HepG2 (cell line): ENCODE measurements around the gene KCNH1. TPM values are rescaled to one million over a fixed set of nuclear protein-coding genes. Genes with fewer than 3 reads are reported as not detected.
A peak's percentile ranks its signal among the peaks of the same experiment; 100 is the strongest.
"Not testable (repeated sequence)": the region's sequence is repeated elsewhere in the genome, so short reads cannot be mapped to it uniquely, and the experiment has no call there.

Source experiments
- ATAC-seq: fragments of 200-7000 bp; cut with Tn5 transposase; 3 replicates; pipeline ENCODE4 v1.9.1; 2020; ENCODE audit warnings: mild to moderate bottlenecking, moderate library complexity
- BruUV-seq: library from RNA; stranded (reverse); fragments of 400-500 nt; replicated peaks from 2 replicates; lab custom pipeline; 2021; lab: Mats Ljungman, UMichigan
- CTCF ChIA-PET: fragments of 300-600 bp; formaldehyde crosslinking; extraction: SDS; loops from one replicate; lab custom pipeline; 2021; ENCODE audit warnings: low total read pairs, inconsistent platforms, low intra/inter-chr PET ratio; lab: Yijun Ruan, JAX
- POLR2A ChIA-PET: fragments of 350-600 bp; sonication (Branson Sonifier 250); formaldehyde crosslinking; loops from one replicate; lab custom pipeline; 2020; ENCODE audit warnings: antibody characterized with exemption, inconsistent platforms; lab: Yijun Ruan, JAX
- DNase-seq: peaks from one replicate; pipeline ENCODE4 v3.0.0-alpha.2; 2015; ENCODE audit warnings: low spot score
- FAIRE-seq: peaks from 3 replicates; lab custom pipeline; 2011; peaks lifted over from hg19 to GRCh38; lab: Jason Lieb, UNC
- H2AFZ ChIP-seq: one replicate; pipeline ENCODE4 v1.6.1; 2011; ENCODE audit warnings: low read length, inconsistent platforms
- H3K27ac ChIP-seq: fragments of 300-600 bp; 3 replicates; pipeline ENCODE4 v1.8.0; 2011; ENCODE audit warnings: mixed run types, mild to moderate bottlenecking, mixed read lengths, low read length, inconsistent platforms; ENCODE audit not compliant: insufficient read depth; ENCODE audit errors: extremely low read length
- H3K27me3 ChIP-seq, 2 experiments: fragments of 200-600 bp in 1 of 2; 2 replicates in 1 of 2; 3 replicates in 1 of 2; pipeline versions ENCODE4 v1.6.0 to v1.8.0; 2011; ENCODE audit warnings: low read length in 2 of 2, mild to moderate bottlenecking in 2 of 2, moderate library complexity in 2 of 2, inconsistent platforms in 1 of 2; ENCODE audit not compliant: insufficient read depth in 2 of 2, control insufficient read depth in 1 of 2
- H3K36me3 ChIP-seq, 2 experiments: fragments of 200-600 bp in 1 of 2; replicated peaks in 1 of 2; 2 replicates in 1 of 2; 3 replicates in 1 of 2; pipeline versions ENCODE4 v1.5.1 to v1.8.0; 2011; ENCODE audit warnings: low read length in 2 of 2, inconsistent platforms in 1 of 2; ENCODE audit not compliant: insufficient read depth in 2 of 2, control insufficient read depth in 1 of 2
- H3K4me1 ChIP-seq: 2 replicates; pipeline ENCODE4 v1.5.1; 2012; ENCODE audit warnings: low read length, inconsistent platforms; ENCODE audit not compliant: insufficient read depth
- H3K4me2 ChIP-seq: 2 replicates; pipeline ENCODE4 v1.6.0; 2011; ENCODE audit warnings: low read depth, low read length, inconsistent platforms
- H3K4me3 ChIP-seq, 3 experiments: fragments of 200-600 bp in 1 of 3; sonication (generic), shearing (Covaris generic) in 1 of 3; replicated peaks in 1 of 3; 2 replicates each; pipeline ENCODE4 v1.5.1; 2011 to 2016; ENCODE audit warnings: low read length in 3 of 3, inconsistent platforms in 2 of 3, low read depth in 2 of 3, mild to moderate bottlenecking in 2 of 3, control low read depth in 1 of 3, mixed read lengths in 1 of 3; ENCODE audit not compliant: insufficient read depth in 1 of 3
- H3K79me2 ChIP-seq: one replicate; pipeline ENCODE4 v1.6.1; 2011; ENCODE audit warnings: low read length, inconsistent platforms; ENCODE audit not compliant: insufficient read depth
- H3K9ac ChIP-seq: 2 replicates; pipeline ENCODE4 v1.6.0; 2011; ENCODE audit warnings: mild to moderate bottlenecking, low read depth, low read length, inconsistent platforms; ENCODE audit not compliant: insufficient read depth
- H3K9me3 ChIP-seq: 2 replicates; pipeline ENCODE4 v1.5.1; 2012; ENCODE audit warnings: mild to moderate bottlenecking, low read length
- H4K20me1 ChIP-seq: 2 replicates; pipeline ENCODE4 v1.6.0; 2011; ENCODE audit warnings: inconsistent platforms, mild to moderate bottlenecking, low read length, moderate library complexity; ENCODE audit not compliant: insufficient read depth
- HNF4A ChIP-seq: sonication (generic); formaldehyde crosslinking; IDR thresholded peaks from 2 replicates; pipeline ENCODE4 v1.4.0; 2020; ENCODE audit warnings: missing genetic modification reagents
- ZNF326 ChIP-seq: sonication (generic); formaldehyde crosslinking; IDR thresholded peaks from 2 replicates; pipeline ENCODE4 v1.4.0; 2020; ENCODE audit warnings: missing genetic modification reagents, borderline replicate concordance
- ZNF329 ChIP-seq: sonication (generic); formaldehyde crosslinking; IDR thresholded peaks from 2 replicates; pipeline ENCODE4 v1.9.0; 2021; ENCODE audit warnings: low read depth, mild to moderate bottlenecking, missing genetic modification reagents
- whole genome bisulfite sequencing: methylation state at CpG from one replicate; pipeline ENCODE4 v1.1.6; 2017; ENCODE audit warnings: low lambda C conversion rate; 5-methylcytosine and 5-hydroxymethylcytosine counted together
- in situ Hi-C: cut with HindIII; loops from 2 replicates; pipeline ENCODE4 v1.10.0; 2017; ENCODE audit warnings: low pct_unique_long_range_greater_than_20kb; ENCODE audit not compliant: extremely low pct_ligation_motif_present
- intact Hi-C: fragments of 100-400 bp; cut with micrococcal nuclease; formaldehyde crosslinking; loops from one replicate; pipeline ENCODE4 v1.10.0; 2022; ENCODE audit not compliant: unreplicated experiment
- polyA plus RNA-seq, 8 experiments: library from polyadenylated mRNA; depleted of rRNA in 3 of 8; stranded (reverse) in 7 of 8; unstranded in 1 of 8; fragments of >200 nt; fragmentation: Illumina TruSeq in 4 of 8; extraction: Trizol in 4 of 8; gene quantifications; 2 replicates each; pipeline versions ENCODE4 v1.2.1 to v1.2.3, GENCODE V29; 2011 to 2016; ENCODE audit warnings: low read depth in 4 of 8, missing spikeins in 1 of 8, mixed read lengths in 1 of 8; ENCODE audit not compliant: insufficient read depth in 1 of 8
- total RNA-seq, 5 experiments: library from RNA; depleted of rRNA; stranded (reverse); fragments of >200 nt; fragmentation: Illumina TruSeq; extraction: Trizol; gene quantifications; 2 replicates each; pipeline ENCODE4 v1.2.3, GENCODE V29; 2016; ENCODE audit warnings: low read depth in 1 of 5

The KCNH1 gene
- total and polyA plus RNA-seq, 2 of the 13 experiments (the other 11 are each of a cell fraction or from before 2014, with no cell fraction given) = not detected

GRCh38 chr1:211013346-211014240, 120.4 kb downstream of the KCNH1 start:
- Histone ChIP-seq H3K4me1 (no peaks in the 10 kb centered on the region), H2AFZ (no peak overlapping the region), H3K4me2 (no peak overlapping the region), H3K79me2 (no peaks in the 10 kb centered on the region), H3K4me3 (no peak overlapping the region), H3K27me3 (no peaks in the 10 kb centered on the region), H3K9me3 (no peaks in the 10 kb centered on the region), H3K27ac (no peak overlapping the region), H4K20me1 (no peaks in the 10 kb centered on the region), H3K36me3 (no peaks in the 10 kb centered on the region)
- no TSS peak for BruUV-seq
- no peak for DNase-seq
- ChIA-PET CTCF (no interaction called here), POLR2A (no interaction called here)
- WGBS = 0% methylated on average over 6 of the region's 7 CpGs
- intact Hi-C loops = no loop called here
- no peak for TF ChIP-seq ZNF326 (CRISPR knock-in tag)
- TF ChIP-seq HNF4A = 0 out of 2 replicates have a peak, but pooled peaks have one; percentile 15
- TF ChIP-seq ZNF329 (CRISPR knock-in tag) = no peak
- TF ChIP-seq, all 625 proteins: peak for 1
- in situ Hi-C loops = no loop called here
- no peak for FAIRE-seq
- H3K9ac ChIP-seq = no peak overlapping the region
- ATAC-seq = peak; percentile 55

GRCh38 chr1:211011128-211011527, 122.8 kb downstream of the KCNH1 start:
- in situ Hi-C loops, H3K27me3 ChIP-seq, H3K79me2 ChIP-seq, H3K36me3 ChIP-seq, H2AFZ ChIP-seq, H3K4me3 ChIP-seq, H4K20me1 ChIP-seq, POLR2A ChIA-PET, ATAC-seq, H3K4me1 ChIP-seq, H3K9me3 ChIP-seq, CTCF ChIA-PET, DNase-seq, H3K4me2 ChIP-seq, BruUV-seq, FAIRE-seq, H3K9ac ChIP-seq, H3K27ac ChIP-seq, intact Hi-C loops: not testable (repeated sequence)
- WGBS = 14% methylated on average over 1 of the region's 1 CpG
